Muscle layer of duodenum (tissue), 2 donors: ENCODE results near the gene RPS16.
"Not testable (repeated sequence)": the region's sequence is repeated elsewhere in the genome, so short reads cannot be mapped to it uniquely, and the experiment has no call there.

Source experiments
- H3K27ac ChIP-seq: one replicate; pipeline ENCODE4 v1.7.0; 2013; ENCODE audit warnings: mild to moderate bottlenecking, low read length
- H3K27me3 ChIP-seq: one replicate; pipeline ENCODE4 v1.7.0; 2013; ENCODE audit warnings: low read depth, mild to moderate bottlenecking, control low read depth, low read length
- H3K36me3 ChIP-seq, 2 donors: one replicate each; pipeline ENCODE4 v1.7.0; 2013; ENCODE audit warnings: low read length in 2 of 2, control low read depth in 1 of 2, mild to moderate bottlenecking in 1 of 2; ENCODE audit not compliant: insufficient read depth in 2 of 2, control insufficient read depth in 1 of 2
- H3K4me1 ChIP-seq, 2 donors: one replicate each; pipeline ENCODE4 v1.7.0; 2013; ENCODE audit warnings: low read length in 2 of 2, mild to moderate bottlenecking in 2 of 2, control low read depth in 1 of 2, moderate library complexity in 1 of 2; ENCODE audit not compliant: insufficient read depth in 2 of 2, control insufficient read depth in 1 of 2
- H3K4me3 ChIP-seq, 2 donors: one replicate each; pipeline ENCODE4 v1.7.0; 2013; ENCODE audit warnings: low read length in 2 of 2, low read depth in 1 of 2, mild to moderate bottlenecking in 1 of 2
- H3K9me3 ChIP-seq, 2 donors: one replicate each; pipeline ENCODE4 v1.7.0; 2013; ENCODE audit warnings: low read length in 2 of 2, control low read depth in 1 of 2, mild to moderate bottlenecking in 1 of 2; ENCODE audit not compliant: control insufficient read depth in 1 of 2
- donor health status: healthy.

The RPS16 gene

GRCh38 chr19:39472746-39473442, 37.1 kb upstream of the RPS16 start:
- H3K4me3 ChIP-seq, result no peak overlapping the region
- no peaks in the 10 kb centered on the region for H3K9me3 ChIP-seq
- no peaks in the 10 kb centered on the region for H3K27me3 ChIP-seq
- no peaks in the 10 kb centered on the region for H3K4me1 ChIP-seq
- H3K36me3 ChIP-seq, result peaks cover 76 to 90% of the 10 kb centered on the region in 2 donors
- H3K27ac ChIP-seq, result no peak overlapping the region

GRCh38 chr19:39471756-39472536, 36.2 kb upstream of the RPS16 start:
- no peak overlapping the region for H3K27ac ChIP-seq
- H3K4me1 ChIP-seq, result no peaks in the 10 kb centered on the region
- peaks cover 83 to 96% of the 10 kb centered on the region in 2 donors for H3K36me3 ChIP-seq

GRCh38 chr19:39470724-39471339, 35.1 kb upstream of the RPS16 start:
- Histone ChIP-seq H3K36me3 (peaks cover 84 to 94% of the 10 kb centered on the region in 2 donors), H3K27ac (no peak overlapping the region), H3K27me3 (no peaks in the 10 kb centered on the region), H3K4me3 (no peak overlapping the region), H3K4me1 (no peaks in the 10 kb centered on the region), H3K9me3 (no peaks in the 10 kb centered on the region)

More at GRCh38 chr19:39471756-39472536, 36.2 kb upstream of the RPS16 start:
- no peaks in the 10 kb centered on the region for H3K9me3 ChIP-seq
- no peak overlapping the region for H3K4me3 ChIP-seq
- no peaks in the 10 kb centered on the region for H3K27me3 ChIP-seq

- Histone ChIP-seq H3K9me3 (no peaks in the 10 kb centered on the region), H3K36me3 (peaks cover 91 to 96% of the 10 kb centered on the region in 2 donors), H3K4me1 (no peaks in the 10 kb centered on the region), H3K4me3 (no peak overlapping the region), H3K27me3 (no peaks in the 10 kb centered on the region), H3K27ac (no peak overlapping the region)
Measured at GRCh38 chr19:39469567-39469966, 33.8 kb upstream of the RPS16 start.

- H3K9me3 ChIP-seq, result no peaks in the 10 kb centered on the region
- no peak overlapping the region for H3K4me3 ChIP-seq
- H3K27me3 ChIP-seq, result no peaks in the 10 kb centered on the region
- no peaks in the 10 kb centered on the region for H3K4me1 ChIP-seq
- H3K27ac ChIP-seq, result no peak overlapping the region
- H3K36me3 ChIP-seq, result peaks cover 91 to 94% of the 10 kb centered on the region in 2 donors
Measured at GRCh38 chr19:39469036-39469435, 33.3 kb upstream of the RPS16 start.

- Histone ChIP-seq H3K36me3 (peaks cover 81 to 83% of the 10 kb centered on the region in 2 donors), H3K9me3 (no peaks in the 10 kb centered on the region), H3K4me1 (no peaks in the 10 kb centered on the region), H3K27ac (no peak overlapping the region), H3K4me3 (no peak overlapping the region), H3K27me3 (no peaks in the 10 kb centered on the region)
Measured at GRCh38 chr19:39467941-39468340, 32.2 kb upstream of the RPS16 start.

- no peak overlapping the region for H3K27ac ChIP-seq
- H3K9me3 ChIP-seq, result no peaks in the 10 kb centered on the region
- no peaks in the 10 kb centered on the region for H3K27me3 ChIP-seq
- no peaks in the 10 kb centered on the region for H3K4me1 ChIP-seq
- H3K36me3 ChIP-seq, result peaks cover 66 to 72% of the 10 kb centered on the region in 2 donors
- H3K4me3 ChIP-seq, result no peak overlapping the region
Measured at GRCh38 chr19:39465956-39466747, 30.4 kb upstream of the RPS16 start.

GRCh38 chr19:39463403-39463802, 27.7 kb upstream of the RPS16 start:
- Histone ChIP-seq H3K27ac (no peak overlapping the region), H3K9me3 (no peaks in the 10 kb centered on the region), H3K36me3 (peaks cover 61 to 72% of the 10 kb centered on the region in 2 donors), H3K27me3 (no peaks in the 10 kb centered on the region), H3K4me3 (no peak overlapping the region), H3K4me1 (no peaks in the 10 kb centered on the region)

- Histone ChIP-seq H3K36me3 (peaks cover 23 to 37% of the 10 kb centered on the region in 2 donors), H3K4me1 (peaks cover 3 to 24% of the 10 kb centered on the region in 2 donors)
- H3K27ac ChIP-seq, result not testable (repeated sequence)
Measured at GRCh38 chr19:39451257-39451656, 15.5 kb upstream of the RPS16 start.

GRCh38 chr19:39449116-39449797, 13.5 kb upstream of the RPS16 start:
- no peaks in the 10 kb centered on the region for H3K27me3 ChIP-seq
- peaks cover 16 to 27% of the 10 kb centered on the region in 2 donors for H3K36me3 ChIP-seq
- no peak overlapping the region for H3K4me3 ChIP-seq
- H3K9me3 ChIP-seq, result no peaks in the 10 kb centered on the region
- H3K4me1 ChIP-seq, result peaks cover 3 to 30% of the 10 kb centered on the region in 2 donors
- no peak overlapping the region for H3K27ac ChIP-seq

More at GRCh38 chr19:39451257-39451656, 15.5 kb upstream of the RPS16 start:
- H3K9me3 ChIP-seq, H3K27me3 ChIP-seq, H3K4me3 ChIP-seq: not testable (repeated sequence)
